Measurements from ENCODE around the gene UBE2J2.

UBE2J2 gene

GRCh38 chr1:1293263-1294249 lies 19.9 kb upstream of the UBE2J2 start:
- Histone ChIP-seq H3K27me3 (ENCODE audit: insufficient read depth, low read depth) (peaks cover 15% of the 10 kb centered on the region; the same call in 1 of the 2 replicates), H3K27ac (no peak overlapping the region), H2AFZ (ENCODE audit: low read depth) (no peak overlapping the region), H3K79me2 (ENCODE audit: insufficient read depth, low read depth) (no peaks in the 10 kb centered on the region), H4K20me1 (ENCODE audit: insufficient read depth) (no peaks in the 10 kb centered on the region), H3K4me2 (no peak overlapping the region), H3K9ac (no peak overlapping the region), H3K4me1 (ENCODE audit: low read depth, poor library complexity, severe bottlenecking) (peaks cover 22% of the 10 kb centered on the region), H3K4me3 (IDR thresholded peaks at IDR 0.05; ENCODE audit: insufficient read depth, low read depth, low read length) (no peak overlapping the region), H3K36me3 (ENCODE audit: insufficient read depth) (no peaks in the 10 kb centered on the region)
- no peak for TF ChIP-seq CTCF (conservative IDR thresholded peaks at IDR 0.05; ENCODE audit: low read depth, low read length)

- no peak for TF ChIP-seq CTCF (conservative IDR thresholded peaks at IDR 0.05; ENCODE audit: low read depth, low read length)
- Histone ChIP-seq H3K4me1 (ENCODE audit: low read depth, poor library complexity, severe bottlenecking) (peaks cover 22% of the 10 kb centered on the region), H3K4me3 (IDR thresholded peaks at IDR 0.05; ENCODE audit: insufficient read depth, low read depth, low read length) (no peak overlapping the region), H3K27me3 (ENCODE audit: insufficient read depth, low read depth) (peaks cover 15% of the 10 kb centered on the region; the same call in 1 of the 2 replicates), H3K27ac (no peak overlapping the region), H3K79me2 (ENCODE audit: insufficient read depth, low read depth) (no peaks in the 10 kb centered on the region), H2AFZ (ENCODE audit: low read depth) (no peak overlapping the region), H4K20me1 (ENCODE audit: insufficient read depth) (no peaks in the 10 kb centered on the region), H3K9ac (no peak overlapping the region), H3K36me3 (ENCODE audit: insufficient read depth) (no peaks in the 10 kb centered on the region), H3K4me2 (no peak overlapping the region)
These were observed 19.2 kb upstream of the UBE2J2 start for GRCh38 chr1:1292851-1293250.

GRCh38 chr1:1292442-1292779 lies 18.8 kb upstream of the UBE2J2 start:
- H3K27me3 ChIP-seq (ENCODE audit: insufficient read depth, low read depth): peaks cover 19% of the 10 kb centered on the region; the same call in 1 of the 2 replicates
- H3K4me2 ChIP-seq: no peak overlapping the region
- H3K27ac ChIP-seq: no peak overlapping the region

More at GRCh38 chr1:1292442-1292779, 18.8 kb upstream of the UBE2J2 start:
- Histone ChIP-seq H2AFZ (ENCODE audit: low read depth) (no peak overlapping the region), H3K4me1 (ENCODE audit: low read depth, poor library complexity, severe bottlenecking) (peaks cover 22% of the 10 kb centered on the region), H3K36me3 (ENCODE audit: insufficient read depth) (no peaks in the 10 kb centered on the region), H3K4me3 (IDR thresholded peaks at IDR 0.05; ENCODE audit: insufficient read depth, low read depth, low read length) (no peak overlapping the region), H3K9ac (no peak overlapping the region), H4K20me1 (ENCODE audit: insufficient read depth) (no peaks in the 10 kb centered on the region), H3K79me2 (ENCODE audit: insufficient read depth, low read depth) (no peaks in the 10 kb centered on the region)
- no peak for TF ChIP-seq CTCF (conservative IDR thresholded peaks at IDR 0.05; ENCODE audit: low read depth, low read length)
